HepG2 (cell line): ENCODE measurements around the gene TRA2B. TPM values are rescaled to one million over a fixed set of nuclear protein-coding genes. Genes with fewer than 3 reads are reported as not detected.

Experiments
- ATAD3A ChIP-seq: sonication (generic); formaldehyde crosslinking; IDR thresholded peaks from 2 replicates; pipeline ENCODE4 v1.4.0; 2020; ENCODE audit warnings: missing genetic modification reagents
- DPF2 ChIP-seq: sonication (generic); formaldehyde crosslinking; IDR thresholded peaks from 2 replicates; pipeline ENCODE4 v1.4.0; 2020; ENCODE audit warnings: mild to moderate bottlenecking, low read depth, missing genetic modification reagents, borderline replicate concordance
- FOXM1 ChIP-seq: sonication (generic); formaldehyde crosslinking; IDR thresholded peaks from 2 replicates; pipeline ENCODE4 v1.5.0; 2020; ENCODE audit warnings: missing genetic modification reagents
- FOXO1 ChIP-seq: sonication (generic); formaldehyde crosslinking; IDR thresholded peaks from 2 replicates; pipeline ENCODE4 v1.4.0; 2020; ENCODE audit warnings: missing genetic modification reagents
- HMG20A ChIP-seq: IDR thresholded peaks from 2 replicates; pipeline ENCODE4 v1.6.1; 2016; ENCODE audit warnings: borderline replicate concordance
- HNF4A ChIP-seq: sonication (generic); formaldehyde crosslinking; IDR thresholded peaks from 2 replicates; pipeline ENCODE4 v1.4.0; 2020; ENCODE audit warnings: missing genetic modification reagents
- HNRNPK ChIP-seq: fragments of 200-400 bp; formaldehyde crosslinking; IDR thresholded peaks from 2 replicates; pipeline ENCODE4 v1.6.1; 2018; ENCODE audit warnings: low read length, low read depth, moderate library complexity, mild to moderate bottlenecking; ENCODE audit not compliant: poor library complexity, severe bottlenecking
- MAFG ChIP-seq: sonication (generic); formaldehyde crosslinking; IDR thresholded peaks from 2 replicates; pipeline ENCODE4 v1.5.1; 2020; ENCODE audit warnings: mild to moderate bottlenecking, missing genetic modification reagents
- MED13 ChIP-seq: sonication (generic); formaldehyde crosslinking; IDR thresholded peaks from 2 replicates; pipeline ENCODE4 v1.5.0; 2020; ENCODE audit warnings: missing genetic modification reagents
- MED8 ChIP-seq: sonication (generic); formaldehyde crosslinking; IDR thresholded peaks from 2 replicates; pipeline ENCODE4 v1.8.1; 2023; ENCODE audit warnings: mild to moderate bottlenecking, missing genetic modification reagents; ENCODE audit not compliant: insufficient replicate concordance
- MIER3 ChIP-seq: IDR thresholded peaks from 2 replicates; pipeline ENCODE4 v1.6.1; 2016; ENCODE audit warnings: missing compliant biosample characterization, borderline replicate concordance
- NCOA1 ChIP-seq: sonication (generic); formaldehyde crosslinking; IDR thresholded peaks from 2 replicates; pipeline ENCODE4 v1.9.0; 2021; ENCODE audit warnings: missing genetic modification reagents
- NCOR1 ChIP-seq: fragments of 200-600 bp; sonication (generic); IDR thresholded peaks from 2 replicates; pipeline ENCODE4 v1.7.0; 2017; ENCODE audit warnings: antibody characterized with exemption, low read length, borderline replicate concordance
- NFATC3 ChIP-seq: sonication (generic); formaldehyde crosslinking; IDR thresholded peaks from 2 replicates; pipeline ENCODE4 v1.5.1; 2020; ENCODE audit warnings: mild to moderate bottlenecking, missing genetic modification reagents
- REL ChIP-seq: sonication (generic); formaldehyde crosslinking; conservative IDR thresholded peaks from 2 replicates; pipeline ENCODE4 v1.8.0; 2022; ENCODE audit warnings: mild to moderate bottlenecking, missing genetic modification reagents, moderate library complexity
- SMC3 ChIP-seq: IDR thresholded peaks from 2 replicates; pipeline ENCODE4 v1.6.1; 2011; ENCODE audit warnings: low read length, improper control_type of control experiment
- SMYD3 ChIP-seq: sonication (generic); formaldehyde crosslinking; IDR thresholded peaks from 2 replicates; pipeline ENCODE4 v1.8.1; 2023; ENCODE audit warnings: mild to moderate bottlenecking, missing genetic modification reagents
- TEAD2 ChIP-seq: sonication (generic); formaldehyde crosslinking; IDR thresholded peaks from 2 replicates; pipeline ENCODE4 v1.9.0; 2021; ENCODE audit warnings: missing genetic modification reagents
- XRCC5 ChIP-seq: fragments of 200-400 bp; formaldehyde crosslinking; optimal IDR thresholded peaks from 2 replicates; pipeline ENCODE3; 2017; ENCODE audit warnings: mild to moderate bottlenecking, low read length
- ZKSCAN5 ChIP-seq: sonication (generic); formaldehyde crosslinking; IDR thresholded peaks from 2 replicates; pipeline ENCODE4 v1.5.1; 2020; ENCODE audit warnings: mild to moderate bottlenecking, missing genetic modification reagents
- ZNF3 ChIP-seq: IDR thresholded peaks from 2 replicates; pipeline ENCODE4 v1.7.0; 2017; ENCODE audit warnings: inconsistent platforms
- ZNF333 ChIP-seq: sonication (generic); formaldehyde crosslinking; IDR thresholded peaks from 2 replicates; pipeline ENCODE4 v1.4.0; 2020; ENCODE audit warnings: mild to moderate bottlenecking, missing genetic modification reagents, borderline replicate concordance
- ZNF547 ChIP-seq: sonication (generic); formaldehyde crosslinking; IDR thresholded peaks from 2 replicates; pipeline ENCODE4 v1.5.1; 2020; ENCODE audit warnings: mild to moderate bottlenecking, missing genetic modification reagents
- ZNF619 ChIP-seq: sonication (generic); formaldehyde crosslinking; IDR thresholded peaks from 2 replicates; pipeline ENCODE4 v1.4.0; 2020; ENCODE audit warnings: mild to moderate bottlenecking, missing genetic modification reagents
- ZNF749 ChIP-seq: sonication (generic); formaldehyde crosslinking; IDR thresholded peaks from 2 replicates; pipeline ENCODE4 v1.8.0; 2022; ENCODE audit warnings: mild to moderate bottlenecking, missing genetic modification reagents, moderate library complexity, borderline replicate concordance
- ZNF878 ChIP-seq: sonication (generic); formaldehyde crosslinking; IDR thresholded peaks from 2 replicates; pipeline ENCODE4 v1.8.1; 2023; ENCODE audit warnings: mild to moderate bottlenecking, missing genetic modification reagents, moderate library complexity
- polyA plus RNA-seq, 8 experiments: library from polyadenylated mRNA; depleted of rRNA in 3 of 8; stranded (reverse) in 7 of 8; unstranded in 1 of 8; fragments of >200 nt; fragmentation: Illumina TruSeq in 4 of 8; extraction: Trizol in 4 of 8; gene quantifications; 2 replicates each; pipeline versions ENCODE4 v1.2.1 to v1.2.3, GENCODE V29; 2011 to 2016; ENCODE audit warnings: low read depth in 4 of 8, missing spikeins in 1 of 8, mixed read lengths in 1 of 8; ENCODE audit not compliant: insufficient read depth in 1 of 8
- total RNA-seq, 5 experiments: library from RNA; depleted of rRNA; stranded (reverse); fragments of >200 nt; fragmentation: Illumina TruSeq; extraction: Trizol; gene quantifications; 2 replicates each; pipeline ENCODE4 v1.2.3, GENCODE V29; 2016; ENCODE audit warnings: low read depth in 1 of 5
- TF ChIP-seq, protein P1 (sequence below): IDR thresholded peaks from 2 replicates; pipeline ENCODE4 v1.6.1; 2016; ENCODE audit warnings: missing compliant biosample characterization, missing genetic modification reagents, borderline replicate concordance
- TF ChIP-seq, protein P2 (sequence below): IDR thresholded peaks from 2 replicates; pipeline ENCODE4 v1.6.1; 2016; ENCODE audit warnings: missing compliant biosample characterization, missing genetic modification reagents, borderline replicate concordance
- TF ChIP-seq, protein P3 (sequence below): sonication (generic); formaldehyde crosslinking; IDR thresholded peaks from 2 replicates; pipeline ENCODE4 v1.4.0; 2020; ENCODE audit warnings: missing genetic modification reagents
- TF ChIP-seq, protein P4 (sequence below): sonication (generic); formaldehyde crosslinking; IDR thresholded peaks from 2 replicates; pipeline ENCODE4 v1.4.0; 2020; ENCODE audit warnings: missing genetic modification reagents

TRA2B gene
- total and polyA plus RNA-seq, 2 of the 13 experiments (the other 11 are each of a cell fraction or from before 2014, with no cell fraction given) = 105 to 241 TPM

DNA sequence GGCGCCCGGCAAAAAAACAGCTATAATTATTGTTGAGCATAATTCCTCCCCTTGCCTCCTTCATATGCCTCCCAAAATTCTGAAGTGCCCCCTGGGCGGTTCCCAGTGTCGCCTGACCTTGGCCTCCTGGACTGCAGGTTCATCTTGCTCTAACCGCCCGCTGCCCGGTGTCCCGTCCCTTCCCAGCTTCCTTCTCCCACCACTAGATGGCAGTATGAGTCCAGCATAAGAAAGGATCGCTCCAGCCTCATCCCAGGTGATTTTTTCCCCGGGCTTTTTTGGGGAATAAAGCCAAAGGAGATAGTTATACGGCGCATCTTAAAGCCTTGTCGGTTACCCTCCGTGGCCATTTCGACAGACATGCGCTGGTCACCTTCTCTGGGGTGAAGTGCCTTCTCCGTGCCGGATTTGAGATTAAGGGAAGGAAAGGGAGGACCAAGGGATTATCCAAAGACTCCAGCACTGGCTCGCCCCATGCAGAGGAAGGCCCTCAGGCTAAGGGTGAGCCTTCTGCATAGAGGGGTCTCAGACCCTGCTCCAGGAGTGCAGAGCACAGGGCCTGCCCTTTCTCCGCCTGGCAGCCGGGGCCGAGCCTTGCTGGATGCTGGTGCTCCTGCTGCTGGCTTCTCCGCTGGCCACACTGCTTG lies 45.8 kb upstream of the TRA2B start (continued):
- TF ChIP-seq ZNF749 (CRISPR knock-in tag) (no peak), SMYD3 (CRISPR knock-in tag) (no peak), XRCC5 (peak; percentile 18), REL (CRISPR knock-in tag) (no peak), MED8 (no peak), HMG20A (CRISPR knock-in tag) (no peak), NFATC3 (no peak), NCOR1 (peak; percentile 58), ZNF619 (CRISPR knock-in tag) (no peak), SMC3 (peak; percentile 90), ZNF547 (CRISPR knock-in tag) (no peak), HNRNPK (no peak), FOXO1 (CRISPR knock-in tag) (no peak), ZNF3 (CRISPR knock-in tag) (no peak), MAFG (CRISPR knock-in tag) (no peak), MED13 (CRISPR knock-in tag) (no peak), FOXM1 (no peak), ZKSCAN5 (CRISPR knock-in tag) (no peak), DPF2 (no peak), HNF4A (CRISPR knock-in tag) (peak; percentile 77), ATAD3A (CRISPR knock-in tag) (no peak), NCOA1 (CRISPR knock-in tag) (no peak), ZNF878 (CRISPR knock-in tag) (no peak), MIER3 (CRISPR knock-in tag) (no peak), ZNF333 (CRISPR knock-in tag) (no peak), TEAD2 (CRISPR knock-in tag) (no peak)
- TF ChIP-seq, protein P1, sequence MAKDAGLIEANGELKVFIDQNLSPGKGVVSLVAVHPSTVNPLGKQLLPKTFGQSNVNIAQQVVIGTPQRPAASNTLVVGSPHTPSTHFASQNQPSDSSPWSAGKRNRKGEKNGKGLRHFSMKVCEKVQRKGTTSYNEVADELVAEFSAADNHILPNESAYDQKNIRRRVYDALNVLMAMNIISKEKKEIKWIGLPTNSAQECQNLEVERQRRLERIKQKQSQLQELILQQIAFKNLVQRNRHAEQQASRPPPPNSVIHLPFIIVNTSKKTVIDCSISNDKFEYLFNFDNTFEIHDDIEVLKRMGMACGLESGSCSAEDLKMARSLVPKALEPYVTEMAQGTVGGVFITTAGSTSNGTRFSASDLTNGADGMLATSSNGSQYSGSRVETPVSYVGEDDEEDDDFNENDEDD (CRISPR knock-in tag) = no peak
- TF ChIP-seq, protein P2, sequence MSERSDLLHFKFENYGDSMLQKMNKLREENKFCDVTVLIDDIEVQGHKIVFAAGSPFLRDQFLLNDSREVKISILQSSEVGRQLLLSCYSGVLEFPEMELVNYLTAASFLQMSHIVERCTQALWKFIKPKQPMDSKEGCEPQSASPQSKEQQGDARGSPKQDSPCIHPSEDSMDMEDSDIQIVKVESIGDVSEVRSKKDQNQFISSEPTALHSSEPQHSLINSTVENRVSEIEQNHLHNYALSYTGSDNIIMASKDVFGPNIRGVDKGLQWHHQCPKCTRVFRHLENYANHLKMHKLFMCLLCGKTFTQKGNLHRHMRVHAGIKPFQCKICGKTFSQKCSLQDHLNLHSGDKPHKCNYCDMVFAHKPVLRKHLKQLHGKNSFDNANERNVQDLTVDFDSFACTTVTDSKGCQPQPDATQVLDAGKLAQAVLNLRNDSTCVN (CRISPR knock-in tag) = no peak
- TF ChIP-seq, protein P3, sequence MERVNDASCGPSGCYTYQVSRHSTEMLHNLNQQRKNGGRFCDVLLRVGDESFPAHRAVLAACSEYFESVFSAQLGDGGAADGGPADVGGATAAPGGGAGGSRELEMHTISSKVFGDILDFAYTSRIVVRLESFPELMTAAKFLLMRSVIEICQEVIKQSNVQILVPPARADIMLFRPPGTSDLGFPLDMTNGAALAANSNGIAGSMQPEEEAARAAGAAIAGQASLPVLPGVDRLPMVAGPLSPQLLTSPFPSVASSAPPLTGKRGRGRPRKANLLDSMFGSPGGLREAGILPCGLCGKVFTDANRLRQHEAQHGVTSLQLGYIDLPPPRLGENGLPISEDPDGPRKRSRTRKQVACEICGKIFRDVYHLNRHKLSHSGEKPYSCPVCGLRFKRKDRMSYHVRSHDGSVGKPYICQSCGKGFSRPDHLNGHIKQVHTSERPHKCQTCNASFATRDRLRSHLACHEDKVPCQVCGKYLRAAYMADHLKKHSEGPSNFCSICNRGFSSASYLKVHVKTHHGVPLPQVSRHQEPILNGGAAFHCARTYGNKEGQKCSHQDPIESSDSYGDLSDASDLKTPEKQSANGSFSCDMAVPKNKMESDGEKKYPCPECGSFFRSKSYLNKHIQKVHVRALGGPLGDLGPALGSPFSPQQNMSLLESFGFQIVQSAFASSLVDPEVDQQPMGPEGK (CRISPR knock-in tag) = no peak
- TF ChIP-seq, protein P4, sequence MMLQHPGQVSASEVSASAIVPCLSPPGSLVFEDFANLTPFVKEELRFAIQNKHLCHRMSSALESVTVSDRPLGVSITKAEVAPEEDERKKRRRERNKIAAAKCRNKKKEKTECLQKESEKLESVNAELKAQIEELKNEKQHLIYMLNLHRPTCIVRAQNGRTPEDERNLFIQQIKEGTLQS (CRISPR knock-in tag) = no peak
